ENCODE data around the gene PLA2G4D. TPM values are rescaled to one million over a fixed set of nuclear protein-coding genes. Genes with fewer than 3 reads are reported as not detected.

The PLA2G4D gene
- total RNA-seq, 1 donor, result not detected

GRCh38 chr15:42033214-42033873 lies 61.0 kb downstream of the PLA2G4D start:
- H3K4me3 ChIP-seq (ENCODE audit: low read depth, low read length), result no peak overlapping the region
- no peak for DNase-seq (ENCODE audit: low read depth)
- TF ChIP-seq, protein P1, sequence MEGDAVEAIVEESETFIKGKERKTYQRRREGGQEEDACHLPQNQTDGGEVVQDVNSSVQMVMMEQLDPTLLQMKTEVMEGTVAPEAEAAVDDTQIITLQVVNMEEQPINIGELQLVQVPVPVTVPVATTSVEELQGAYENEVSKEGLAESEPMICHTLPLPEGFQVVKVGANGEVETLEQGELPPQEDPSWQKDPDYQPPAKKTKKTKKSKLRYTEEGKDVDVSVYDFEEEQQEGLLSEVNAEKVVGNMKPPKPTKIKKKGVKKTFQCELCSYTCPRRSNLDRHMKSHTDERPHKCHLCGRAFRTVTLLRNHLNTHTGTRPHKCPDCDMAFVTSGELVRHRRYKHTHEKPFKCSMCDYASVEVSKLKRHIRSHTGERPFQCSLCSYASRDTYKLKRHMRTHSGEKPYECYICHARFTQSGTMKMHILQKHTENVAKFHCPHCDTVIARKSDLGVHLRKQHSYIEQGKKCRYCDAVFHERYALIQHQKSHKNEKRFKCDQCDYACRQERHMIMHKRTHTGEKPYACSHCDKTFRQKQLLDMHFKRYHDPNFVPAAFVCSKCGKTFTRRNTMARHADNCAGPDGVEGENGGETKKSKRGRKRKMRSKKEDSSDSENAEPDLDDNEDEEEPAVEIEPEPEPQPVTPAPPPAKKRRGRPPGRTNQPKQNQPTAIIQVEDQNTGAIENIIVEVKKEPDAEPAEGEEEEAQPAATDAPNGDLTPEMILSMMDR (IDR thresholded peaks at IDR 0.05; ENCODE audit: insufficient read depth, low read length), result no peak

GRCh38 chr15:42032376-42033213 lies 61.8 kb downstream of the PLA2G4D start:
- no peak for DNase-seq (ENCODE audit: low read depth)
- TF ChIP-seq, protein P1 (IDR thresholded peaks at IDR 0.05; ENCODE audit: insufficient read depth, low read length), result no peak
- no peak overlapping the region for H3K4me3 ChIP-seq (ENCODE audit: low read depth, low read length)

GRCh38 chr15:42031198-42031915 lies 63.0 kb downstream of the PLA2G4D start:
- no peak overlapping the region for H3K4me3 ChIP-seq (ENCODE audit: low read depth, low read length)
- TF ChIP-seq, protein P1 (IDR thresholded peaks at IDR 0.05; ENCODE audit: insufficient read depth, low read length), result no peak
- DNase-seq (ENCODE audit: low read depth), result no peak

DNA sequence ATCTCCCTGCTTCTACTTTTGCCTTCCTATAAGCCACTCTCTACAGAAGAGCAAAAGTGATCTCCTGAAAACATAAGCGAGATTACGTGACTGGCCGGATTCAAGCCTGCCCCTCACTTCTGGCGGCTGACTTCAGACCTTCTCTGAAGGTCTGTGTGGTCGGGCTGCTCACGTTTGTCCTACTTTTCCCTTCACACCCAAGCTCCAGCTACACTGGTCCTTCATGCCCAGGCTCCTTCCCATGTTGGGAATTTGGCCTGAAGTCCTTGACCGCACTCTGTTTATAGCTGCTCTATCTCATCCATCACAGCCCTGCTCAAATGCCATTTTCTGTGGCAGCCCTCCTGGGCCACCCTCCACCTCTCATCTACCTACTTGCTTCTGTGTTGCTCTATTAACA lies 66.8 kb downstream of the PLA2G4D start:
- no peak for DNase-seq (ENCODE audit: low read depth)
- H3K4me3 ChIP-seq (ENCODE audit: low read depth, low read length), result no peak overlapping the region
- TF ChIP-seq, protein P1 (IDR thresholded peaks at IDR 0.05; ENCODE audit: insufficient read depth, low read length), result no peak

DNA sequence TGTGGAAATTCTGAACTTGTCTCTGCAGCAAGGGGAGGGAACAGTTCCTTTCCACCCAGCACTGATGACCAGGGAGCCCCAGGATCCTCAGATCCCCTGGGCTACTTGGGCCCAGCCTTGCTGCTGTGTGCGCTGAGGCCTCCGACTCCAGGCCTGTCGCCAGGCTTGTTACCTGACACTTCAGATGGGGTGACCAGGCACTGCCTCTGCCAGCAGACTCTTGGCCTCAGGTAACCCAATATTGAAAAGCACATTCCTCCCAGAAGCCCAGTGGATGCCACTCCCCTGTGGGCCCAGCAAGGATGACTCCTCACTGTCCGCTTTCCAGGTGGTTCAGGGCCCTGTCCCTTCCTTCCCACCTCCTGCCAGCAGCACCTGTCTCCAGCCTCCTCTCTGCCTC lies 70.1 kb downstream of the PLA2G4D start:
- TF ChIP-seq, protein P1 (IDR thresholded peaks at IDR 0.05; ENCODE audit: insufficient read depth, low read length), result no peak
- H3K4me3 ChIP-seq (ENCODE audit: low read depth, low read length), result no peak overlapping the region
- DNase-seq (ENCODE audit: low read depth), result no peak

- no peak overlapping the region for H3K4me3 ChIP-seq (ENCODE audit: low read depth, low read length)
- TF ChIP-seq, protein P1 (IDR thresholded peaks at IDR 0.05; ENCODE audit: insufficient read depth, low read length), result no peak
- no peak for DNase-seq (ENCODE audit: low read depth)
Measured at GRCh38 chr15:42021593-42021992, 72.8 kb downstream of the PLA2G4D start.
